ENCODE measurements around the gene NBAS. TPM values are rescaled to one million over a fixed set of nuclear protein-coding genes. Genes with fewer than 3 reads are reported as not detected.

The NBAS gene
- total RNA-seq, 1 experiment from 2014 or later = 36.3 TPM

GRCh38 chr2:15533860-15534480, 27.2 kb downstream of the NBAS start:
- ChIA-PET POLR2A (no interaction called here), CTCF (no interaction called here)
- Histone ChIP-seq H3K36me3 (ENCODE audit: control insufficient read depth, insufficient read depth, low read length) (peaks cover 5% of the 10 kb centered on the region), H3K27me3 (ENCODE audit: control insufficient read depth, insufficient read depth, low read length) (no peaks in the 10 kb centered on the region), H3K4me3 (ENCODE audit: low read depth in 2 of 2, low read length in 2 of 2) (no peak overlapping the region), H3K4me1 (ENCODE audit: control insufficient read depth, insufficient read depth, low read length) (no peaks in the 10 kb centered on the region), H3K9me3 (ENCODE audit: control insufficient read depth, insufficient read depth, low read depth, low read length) (no peaks in the 10 kb centered on the region), H3K27ac (ENCODE audit: low read length) (no peak overlapping the region)
- no TSS peak for BruUV-seq (replicated peaks)
- intact Hi-C loops (cut with micrococcal nuclease; ENCODE audit: unreplicated experiment) = no loop called here
- no peak for TF ChIP-seq TCF7L2 (IDR thresholded peaks at IDR 0.05; ENCODE audit: low read depth, low read length)
- no peak for TF ChIP-seq POLR2AphosphoS5 (IDR thresholded peaks at IDR 0.05; ENCODE audit: low read depth, low read length)
- no peak for TF ChIP-seq REST (IDR thresholded peaks at IDR 0.05; ENCODE audit: insufficient read depth in 1 of 2, low read depth in 2 of 2, low read length in 1 of 2)
- no peak for TF ChIP-seq CTCF (IDR thresholded peaks at IDR 0.05)
- no peak for TF ChIP-seq SIN3A (IDR thresholded peaks at IDR 0.05; ENCODE audit: borderline replicate concordance, insufficient read depth, low read depth, low read length)
- in situ Hi-C loops (cut with HindIII; ENCODE audit: low pct_unique_long_range_greater_than_20kb, low sequenced_read_pairs) = no loop called here
- ATAC-seq (no peak), DNase-seq (ENCODE audit: low read depth, low spot score) (no peak)

GRCh38 chr2:15532996-15533395, 28.1 kb downstream of the NBAS start:
- in situ Hi-C loops (cut with HindIII; ENCODE audit: low pct_unique_long_range_greater_than_20kb, low sequenced_read_pairs) = no loop called here
- DNase-seq (ENCODE audit: low read depth, low spot score) = no peak
- intact Hi-C loops (cut with micrococcal nuclease; ENCODE audit: unreplicated experiment) = no loop called here
- ATAC-seq = no peak
- Histone ChIP-seq H3K4me1 (ENCODE audit: control insufficient read depth, insufficient read depth, low read length) (no peaks in the 10 kb centered on the region), H3K4me3 (ENCODE audit: low read depth in 2 of 2, low read length in 2 of 2) (no peak overlapping the region), H3K36me3 (ENCODE audit: control insufficient read depth, insufficient read depth, low read length) (peaks cover 5% of the 10 kb centered on the region), H3K27ac (ENCODE audit: low read length) (no peak overlapping the region), H3K9me3 (ENCODE audit: control insufficient read depth, insufficient read depth, low read depth, low read length) (no peaks in the 10 kb centered on the region), H3K27me3 (ENCODE audit: control insufficient read depth, insufficient read depth, low read length) (no peaks in the 10 kb centered on the region)
- TF ChIP-seq TCF7L2 (IDR thresholded peaks at IDR 0.05; ENCODE audit: low read depth, low read length) (no peak), CTCF (IDR thresholded peaks at IDR 0.05) (no peak), REST (IDR thresholded peaks at IDR 0.05; ENCODE audit: insufficient read depth in 1 of 2, low read depth in 2 of 2, low read length in 1 of 2) (no peak), POLR2AphosphoS5 (IDR thresholded peaks at IDR 0.05; ENCODE audit: low read depth, low read length) (no peak), SIN3A (IDR thresholded peaks at IDR 0.05; ENCODE audit: borderline replicate concordance, insufficient read depth, low read depth, low read length) (no peak)
- POLR2A ChIA-PET = no interaction called here
- BruUV-seq (replicated peaks) = no TSS peak
- CTCF ChIA-PET = no interaction called here

Measured in Panc1 (cell line).